Hepatocyte (in vitro differentiated cells): Measurements from ENCODE around the gene CYP4Z1.
"Not testable (repeated sequence)": the region's sequence is repeated elsewhere in the genome, so short reads cannot be mapped to it uniquely, and the experiment has no call there.

ENCODE experiments used
- EZH2 ChIP-seq: fragments of 200-600 bp; sonication (generic); IDR thresholded peaks from 2 replicates; pipeline ENCODE4 v1.6.1; 2016; ENCODE audit warnings: antibody characterized with exemption, mild to moderate bottlenecking, borderline replicate concordance
- TF ChIP-seq, protein P1 (sequence below): fragments of 200-600 bp; sonication (generic); IDR thresholded peaks from 2 replicates; pipeline ENCODE4 v1.5.1; 2016; ENCODE audit warnings: antibody characterized with exemption, mild to moderate bottlenecking; ENCODE audit not compliant: poor library complexity

DNA sequence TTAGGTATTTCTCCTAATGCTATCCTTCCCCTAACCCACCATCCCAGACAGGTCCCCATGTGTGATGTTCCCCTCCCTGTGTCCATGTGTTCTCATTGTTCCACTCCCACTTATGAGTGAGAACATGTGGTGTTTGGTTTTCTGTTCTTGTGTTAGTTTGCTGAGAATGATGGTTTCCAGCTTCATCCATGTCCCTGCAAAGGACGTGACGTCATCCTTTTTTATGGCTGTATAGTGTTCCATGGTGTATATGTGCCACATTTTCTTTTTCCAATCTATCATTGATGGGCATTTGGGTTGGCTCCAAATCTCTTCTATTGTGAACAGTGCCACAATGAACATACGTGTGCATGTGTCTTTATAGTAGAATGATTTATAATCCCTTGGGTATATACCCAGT is 65.6 kb downstream of the CYP4Z1 start:
- TF ChIP-seq, protein P1, sequence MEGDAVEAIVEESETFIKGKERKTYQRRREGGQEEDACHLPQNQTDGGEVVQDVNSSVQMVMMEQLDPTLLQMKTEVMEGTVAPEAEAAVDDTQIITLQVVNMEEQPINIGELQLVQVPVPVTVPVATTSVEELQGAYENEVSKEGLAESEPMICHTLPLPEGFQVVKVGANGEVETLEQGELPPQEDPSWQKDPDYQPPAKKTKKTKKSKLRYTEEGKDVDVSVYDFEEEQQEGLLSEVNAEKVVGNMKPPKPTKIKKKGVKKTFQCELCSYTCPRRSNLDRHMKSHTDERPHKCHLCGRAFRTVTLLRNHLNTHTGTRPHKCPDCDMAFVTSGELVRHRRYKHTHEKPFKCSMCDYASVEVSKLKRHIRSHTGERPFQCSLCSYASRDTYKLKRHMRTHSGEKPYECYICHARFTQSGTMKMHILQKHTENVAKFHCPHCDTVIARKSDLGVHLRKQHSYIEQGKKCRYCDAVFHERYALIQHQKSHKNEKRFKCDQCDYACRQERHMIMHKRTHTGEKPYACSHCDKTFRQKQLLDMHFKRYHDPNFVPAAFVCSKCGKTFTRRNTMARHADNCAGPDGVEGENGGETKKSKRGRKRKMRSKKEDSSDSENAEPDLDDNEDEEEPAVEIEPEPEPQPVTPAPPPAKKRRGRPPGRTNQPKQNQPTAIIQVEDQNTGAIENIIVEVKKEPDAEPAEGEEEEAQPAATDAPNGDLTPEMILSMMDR = not testable (repeated sequence)
- TF ChIP-seq EZH2 = not testable (repeated sequence)
